Measurements from ENCODE around the gene BPIFB1. TPM values are rescaled to one million over a fixed set of nuclear protein-coding genes. Genes with fewer than 3 reads are reported as not detected.

BPIFB1 gene
- total RNA-seq, 2 donors from 2014 or later = not detected

DNA sequence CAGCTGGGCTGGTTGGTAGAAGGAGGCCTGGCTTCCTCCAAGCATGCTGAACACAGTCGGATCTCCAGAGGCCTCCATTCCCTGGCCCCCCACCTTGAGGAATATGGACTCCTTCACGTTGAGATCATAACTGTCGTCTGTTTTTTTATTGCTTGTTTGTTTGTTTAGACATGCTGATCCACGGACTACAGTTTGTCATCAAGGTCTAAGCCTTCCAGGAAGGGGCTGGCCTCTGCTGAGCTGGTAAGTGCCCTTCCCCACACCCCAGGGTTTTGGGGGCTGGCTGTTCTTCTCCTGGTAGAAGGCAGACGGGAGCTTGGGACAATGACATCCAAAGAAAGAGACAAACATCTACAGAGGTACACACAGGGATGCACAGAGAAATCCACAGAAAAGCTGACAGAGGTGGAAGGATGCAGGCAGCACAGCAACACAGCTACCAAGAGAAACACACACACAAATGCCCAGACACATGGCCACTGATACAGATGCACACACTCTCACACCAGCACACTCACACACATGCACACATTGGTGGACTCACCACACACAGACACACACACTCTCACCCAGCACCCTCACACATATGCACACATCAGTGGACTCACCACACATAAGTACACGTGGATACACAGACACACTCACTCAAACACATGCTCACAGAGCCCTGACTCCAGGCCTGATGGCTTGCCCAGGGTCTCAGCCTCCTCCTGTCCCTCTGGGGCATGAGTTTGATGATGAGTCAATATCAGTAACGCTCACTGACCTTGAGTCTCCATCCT, 40.5 kb upstream of the BPIFB1 start:
- WGBS, 2 donors = 40 to 53% methylated on average over 7 of the region's 7 CpGs
- H3K4me1 ChIP-seq = no peaks in the 10 kb centered on the region
- no peaks in the 10 kb centered on the region for H3K36me3 ChIP-seq (replicated peaks in 1 of 2; ENCODE audit: insufficient read depth in 1 of 2, low read depth in 2 of 2)
- DNase-seq (no peak), ATAC-seq (no peak)
- no peaks in the 10 kb centered on the region for H3K9me3 ChIP-seq
- no peak overlapping the region for H3K27ac ChIP-seq
- TF ChIP-seq POLR2A (IDR thresholded peaks at IDR 0.05) = no peak
- TF ChIP-seq, protein P1, sequence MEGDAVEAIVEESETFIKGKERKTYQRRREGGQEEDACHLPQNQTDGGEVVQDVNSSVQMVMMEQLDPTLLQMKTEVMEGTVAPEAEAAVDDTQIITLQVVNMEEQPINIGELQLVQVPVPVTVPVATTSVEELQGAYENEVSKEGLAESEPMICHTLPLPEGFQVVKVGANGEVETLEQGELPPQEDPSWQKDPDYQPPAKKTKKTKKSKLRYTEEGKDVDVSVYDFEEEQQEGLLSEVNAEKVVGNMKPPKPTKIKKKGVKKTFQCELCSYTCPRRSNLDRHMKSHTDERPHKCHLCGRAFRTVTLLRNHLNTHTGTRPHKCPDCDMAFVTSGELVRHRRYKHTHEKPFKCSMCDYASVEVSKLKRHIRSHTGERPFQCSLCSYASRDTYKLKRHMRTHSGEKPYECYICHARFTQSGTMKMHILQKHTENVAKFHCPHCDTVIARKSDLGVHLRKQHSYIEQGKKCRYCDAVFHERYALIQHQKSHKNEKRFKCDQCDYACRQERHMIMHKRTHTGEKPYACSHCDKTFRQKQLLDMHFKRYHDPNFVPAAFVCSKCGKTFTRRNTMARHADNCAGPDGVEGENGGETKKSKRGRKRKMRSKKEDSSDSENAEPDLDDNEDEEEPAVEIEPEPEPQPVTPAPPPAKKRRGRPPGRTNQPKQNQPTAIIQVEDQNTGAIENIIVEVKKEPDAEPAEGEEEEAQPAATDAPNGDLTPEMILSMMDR (IDR thresholded peaks at IDR 0.05) = no peak
- H3K27me3 ChIP-seq = no peaks in the 10 kb centered on the region
- intact Hi-C loops (cut with DNase I) = no loop called here
- H3K4me3 ChIP-seq = no peak overlapping the region

DNA sequence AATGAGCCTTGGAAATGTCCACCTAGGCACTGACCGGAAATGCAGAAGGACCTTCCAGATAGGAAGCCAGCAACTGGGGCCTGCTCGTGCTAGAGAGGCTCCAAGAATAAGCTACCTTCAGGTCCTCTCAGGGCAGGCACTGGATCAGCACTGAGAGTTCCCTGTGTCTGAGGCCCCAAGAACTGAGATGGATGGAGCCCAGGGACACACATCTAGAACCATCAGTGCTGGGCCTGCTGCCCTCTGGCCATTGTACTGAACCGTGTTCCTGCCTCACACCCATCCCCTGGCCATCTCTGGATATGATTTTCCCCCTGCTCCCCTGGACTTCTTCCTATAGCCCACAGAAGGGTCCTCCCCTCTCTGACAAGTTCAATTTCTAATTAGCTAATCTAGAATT, 36.9 kb upstream of the BPIFB1 start:
- Histone ChIP-seq H3K9me3 (no peaks in the 10 kb centered on the region), H3K36me3 (replicated peaks in 1 of 2; ENCODE audit: insufficient read depth in 1 of 2, low read depth in 2 of 2) (no peaks in the 10 kb centered on the region), H3K27ac (no peak overlapping the region), H3K4me1 (no peaks in the 10 kb centered on the region), H3K4me3 (no peak overlapping the region), H3K27me3 (no peaks in the 10 kb centered on the region)
- intact Hi-C loops (cut with DNase I) = no loop called here
- 40 to 78% methylated on average over 1 to 3 of the region's 3 CpGs for WGBS, 2 donors
- no peak for TF ChIP-seq POLR2A (IDR thresholded peaks at IDR 0.05)
- TF ChIP-seq, protein P1 (IDR thresholded peaks at IDR 0.05) = no peak
- ATAC-seq (no peak), DNase-seq (no peak)

DNA sequence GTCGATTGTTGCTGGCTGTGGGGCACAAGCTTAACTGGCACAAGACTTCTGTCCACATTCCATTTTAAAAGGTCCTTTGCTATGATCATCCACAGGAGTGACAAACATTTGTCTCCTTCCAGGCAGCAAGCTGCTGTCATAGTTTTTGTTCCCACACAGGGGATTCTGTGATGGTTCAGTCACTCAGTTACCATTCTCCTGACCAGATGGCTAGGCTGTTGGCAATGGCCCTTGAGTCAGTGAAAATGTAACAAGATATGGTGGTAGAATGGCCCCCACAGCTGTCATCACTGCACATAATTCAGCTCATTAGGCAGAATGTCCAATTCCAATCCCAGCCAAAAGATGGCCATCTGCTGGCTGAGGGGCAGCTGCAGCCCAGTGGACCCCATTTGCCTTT, 33.6 kb upstream of the BPIFB1 start:
- no peak for DNase-seq
- no peak for ATAC-seq
- no peak overlapping the region for H3K4me3 ChIP-seq
- WGBS, 2 donors = 63 to 83% methylated on average over 1 of the region's 1 CpG
- TF ChIP-seq, protein P1 (IDR thresholded peaks at IDR 0.05) = no peak
- TF ChIP-seq POLR2A (IDR thresholded peaks at IDR 0.05) = no peak
- intact Hi-C loops (cut with DNase I) = no loop called here
- no peaks in the 10 kb centered on the region for H3K4me1 ChIP-seq
- H3K27ac ChIP-seq = no peak overlapping the region
- H3K9me3 ChIP-seq = no peaks in the 10 kb centered on the region
- no peaks in the 10 kb centered on the region for H3K27me3 ChIP-seq
- H3K36me3 ChIP-seq (replicated peaks in 1 of 2; ENCODE audit: insufficient read depth in 1 of 2, low read depth in 2 of 2) = no peaks in the 10 kb centered on the region

DNA sequence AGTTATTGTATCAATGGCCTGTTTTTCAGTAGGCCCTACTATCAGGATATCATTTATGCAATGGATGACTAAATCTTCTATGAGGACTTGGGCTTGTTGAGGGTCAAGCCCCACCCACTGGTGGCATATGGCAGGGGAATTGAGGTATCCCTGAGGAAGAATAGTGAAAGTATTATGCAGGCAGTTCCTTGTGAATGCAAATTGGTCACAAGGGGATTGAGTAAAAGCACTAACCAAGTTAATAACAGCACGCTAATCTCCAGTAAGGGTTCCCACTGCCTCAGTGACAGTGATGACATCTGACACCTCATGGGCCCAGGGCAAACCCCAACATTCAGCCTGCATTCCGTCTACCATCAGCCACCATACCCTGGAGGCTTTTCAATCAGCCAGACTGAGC, 32.3 kb upstream of the BPIFB1 start:
- H3K27me3 ChIP-seq = no peaks in the 10 kb centered on the region
- ATAC-seq (no peak), DNase-seq (no peak)
- H3K4me3 ChIP-seq = no peak overlapping the region
- intact Hi-C loops (cut with DNase I) = no loop called here
- no peaks in the 10 kb centered on the region for H3K4me1 ChIP-seq
- no peaks in the 10 kb centered on the region for H3K9me3 ChIP-seq
- no peaks in the 10 kb centered on the region for H3K36me3 ChIP-seq (replicated peaks in 1 of 2; ENCODE audit: insufficient read depth in 1 of 2, low read depth in 2 of 2)
- WGBS, 2 donors = 53 to 58% methylated on average over 2 of the region's 2 CpGs
- no peak for TF ChIP-seq POLR2A (IDR thresholded peaks at IDR 0.05)
- TF ChIP-seq, protein P1 (IDR thresholded peaks at IDR 0.05) = no peak
- no peak overlapping the region for H3K27ac ChIP-seq

DNA sequence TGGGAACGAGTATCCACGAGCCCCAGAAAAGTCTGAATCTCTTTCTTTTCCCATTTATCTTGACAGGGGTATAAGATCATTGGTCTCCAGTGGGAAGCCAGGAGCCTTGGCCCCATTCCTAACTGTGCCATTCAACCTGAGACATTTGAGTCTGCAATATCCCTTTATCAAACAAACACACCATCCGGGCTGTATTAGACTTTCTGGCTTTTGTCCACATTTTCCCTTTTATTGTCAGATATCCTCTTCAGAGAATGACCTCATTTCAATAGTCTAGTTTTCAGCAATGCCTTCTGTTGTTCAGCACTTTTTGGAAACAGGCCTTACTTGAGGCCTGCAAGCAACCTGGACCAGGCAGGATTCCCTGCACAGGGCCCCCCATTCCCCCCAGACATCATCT, 31.5 kb upstream of the BPIFB1 start:
- Histone ChIP-seq H3K36me3 (replicated peaks in 1 of 2; ENCODE audit: insufficient read depth in 1 of 2, low read depth in 2 of 2) (no peaks in the 10 kb centered on the region), H3K4me1 (no peaks in the 10 kb centered on the region), H3K9me3 (no peaks in the 10 kb centered on the region), H3K27ac (no peak overlapping the region), H3K4me3 (no peak overlapping the region), H3K27me3 (no peaks in the 10 kb centered on the region)
- ATAC-seq = no peak
- DNase-seq = no peak
- 43 to 51% methylated on average over 3 of the region's 3 CpGs for WGBS, 2 donors
- intact Hi-C loops (cut with DNase I) = no loop called here
- TF ChIP-seq POLR2A (IDR thresholded peaks at IDR 0.05) = no peak
- TF ChIP-seq, protein P1 (IDR thresholded peaks at IDR 0.05) = no peak
